ENCODE results near the gene LCP1.

Gene LCP1

GRCh38 chr13:46129955-46130618 lies 51.9 kb downstream of the LCP1 start:
- in situ Hi-C loops (cut with HindIII; ENCODE audit: low sequenced_read_pairs), result no loop called here

- in situ Hi-C loops (cut with HindIII; ENCODE audit: low sequenced_read_pairs), result no loop called here
These were observed 52.9 kb downstream of the LCP1 start for GRCh38 chr13:46129124-46129523.

- in situ Hi-C loops (cut with HindIII; ENCODE audit: low sequenced_read_pairs), result no loop called here
These were observed 54.5 kb downstream of the LCP1 start for GRCh38 chr13:46127358-46128023.

- in situ Hi-C loops (cut with HindIII; ENCODE audit: low sequenced_read_pairs), result no loop called here
These were observed 55.2 kb downstream of the LCP1 start for GRCh38 chr13:46126552-46127357.

GRCh38 chr13:46126056-46126455 lies 55.9 kb downstream of the LCP1 start:
- in situ Hi-C loops (cut with HindIII; ENCODE audit: low sequenced_read_pairs), result no loop called here

GRCh38 chr13:46124967-46125933 lies 56.7 kb downstream of the LCP1 start:
- in situ Hi-C loops (cut with HindIII; ENCODE audit: low sequenced_read_pairs), result no loop called here

GRCh38 chr13:46124531-46124966 lies 57.4 kb downstream of the LCP1 start:
- in situ Hi-C loops (cut with HindIII; ENCODE audit: low sequenced_read_pairs), result no loop called here

- in situ Hi-C loops (cut with HindIII; ENCODE audit: low sequenced_read_pairs), result no loop called here
These were observed 59.7 kb downstream of the LCP1 start for GRCh38 chr13:46122304-46122703.

GRCh38 chr13:46121597-46122163 lies 60.3 kb downstream of the LCP1 start:
- in situ Hi-C loops (cut with HindIII; ENCODE audit: low sequenced_read_pairs), result no loop called here

GRCh38 chr13:46121033-46121432 lies 60.9 kb downstream of the LCP1 start:
- in situ Hi-C loops (cut with HindIII; ENCODE audit: low sequenced_read_pairs), result no loop called here

GRCh38 chr13:46119883-46120614 lies 61.9 kb downstream of the LCP1 start:
- in situ Hi-C loops (cut with HindIII; ENCODE audit: low sequenced_read_pairs), result no loop called here

- in situ Hi-C loops (cut with HindIII; ENCODE audit: low sequenced_read_pairs), result no loop called here
These were observed 65.1 kb downstream of the LCP1 start for GRCh38 chr13:46116653-46117502.

GRCh38 chr13:46114613-46115012 lies 67.4 kb downstream of the LCP1 start:
- in situ Hi-C loops (cut with HindIII; ENCODE audit: low sequenced_read_pairs), result no loop called here

GRCh38 chr13:46113596-46113995 lies 68.4 kb downstream of the LCP1 start:
- in situ Hi-C loops (cut with HindIII; ENCODE audit: low sequenced_read_pairs), result no loop called here

GRCh38 chr13:46111151-46111550 lies 70.8 kb downstream of the LCP1 start:
- in situ Hi-C loops (cut with HindIII; ENCODE audit: low sequenced_read_pairs), result no loop called here

GRCh38 chr13:46109451-46109850 lies 72.5 kb downstream of the LCP1 start:
- in situ Hi-C loops (cut with HindIII; ENCODE audit: low sequenced_read_pairs), result no loop called here

GRCh38 chr13:46106839-46107371 lies 75.1 kb downstream of the LCP1 start:
- in situ Hi-C loops (cut with HindIII; ENCODE audit: low sequenced_read_pairs), result no loop called here

- in situ Hi-C loops (cut with HindIII; ENCODE audit: low sequenced_read_pairs), result no loop called here
These were observed 77.1 kb downstream of the LCP1 start, which contains the start of gene CPB2 for GRCh38 chr13:46104868-46105267. Gene CPB2, minus strand, starts transcription at chr13:46105033. Its CDS starts 24 bp downstream, at chr13:46105009.
